ENCODE data around the gene GJD4.

Gene GJD4

GRCh38 chr10:35605191-35605590, at the start of gene GJD4:
TSS of gene GJD4 (plus strand) at chr10:35605341. CDS start at chr10:35605568, 227 bp downstream.
- intact Hi-C loops (cut with DNase I) = no loop called here
- peak in 1 of 42 donors; percentile 25 for DNase-seq

GRCh38 chr10:35555962-35556930, 48.9 kb upstream of the GJD4 start:
- intact Hi-C loops (cut with DNase I) = no loop called here
- DNase-seq = no peak

- intact Hi-C loops (cut with DNase I) = no loop called here
- no peak for DNase-seq
These were observed 46.9 kb upstream of the GJD4 start for GRCh38 chr10:35558276-35558675.

GRCh38 chr10:35559416-35559815, 45.7 kb upstream of the GJD4 start:
- intact Hi-C loops (cut with DNase I) = no loop called here

GRCh38 chr10:35561715-35562114, 43.4 kb upstream of the GJD4 start:
- peak in 41 of 42 donors; percentile 24 to 90 (median 72) for DNase-seq
- intact Hi-C loops (cut with DNase I) = loop anchor here (10.0 kb wide), 1 partner anchor 227 kb away; the partner anchor contains the start of gene CCNY

More at GRCh38 chr10:35559416-35559815, 45.7 kb upstream of the GJD4 start:
- DNase-seq = no peak

- intact Hi-C loops (cut with DNase I) = loop anchor here (10.0 kb wide), 1 partner anchor 228 kb away; the partner anchor contains the start of gene CCNY
- no peak for DNase-seq
These were observed 42.7 kb upstream of the GJD4 start for GRCh38 chr10:35562427-35562826.

- intact Hi-C loops (cut with DNase I) = loop anchor here (10.0 kb wide), 1 partner anchor 229 kb away; the partner anchor contains the start of gene CCNY
- peak in 40 of 42 donors; percentile 27 to 84 (median 62) for DNase-seq
These were observed 41.8 kb upstream of the GJD4 start for GRCh38 chr10:35563261-35563891.

- DNase-seq = peak in 21 of 42 donors; percentile 16 to 70 (median 47)
- intact Hi-C loops (cut with DNase I) = loop anchor here (10.0 kb wide), 1 partner anchor 230 kb away; the partner anchor contains the start of gene CCNY
These were observed 40.7 kb upstream of the GJD4 start for GRCh38 chr10:35564341-35564968.

GRCh38 chr10:35565602-35566081, 39.5 kb upstream of the GJD4 start:
- DNase-seq = peak in 34 of 42 donors; percentile 39 to 78 (median 58)
- intact Hi-C loops (cut with DNase I) = loop anchor here (10.0 kb wide), 1 partner anchor 231 kb away; the partner anchor contains the start of gene CCNY

GRCh38 chr10:35567951-35568350, 37.2 kb upstream of the GJD4 start:
- intact Hi-C loops (cut with DNase I) = loop anchor here (10.0 kb wide), 1 partner anchor 233 kb away; the partner anchor contains the start of gene CCNY
- DNase-seq = peak in 33 of 42 donors; percentile 23 to 82 (median 56)

- intact Hi-C loops (cut with DNase I) = loop anchor here (10.0 kb wide), 1 partner anchor 234 kb away; the partner anchor contains the start of gene CCNY
- DNase-seq = peak in 1 of 42 donors; percentile 37
These were observed 36.6 kb upstream of the GJD4 start for GRCh38 chr10:35568483-35569015.

- intact Hi-C loops (cut with DNase I) = loop anchor here (10.0 kb wide), 1 partner anchor 234 kb away; the partner anchor contains the start of gene CCNY
- peak in 1 of 42 donors; percentile 41 for DNase-seq
These were observed 35.9 kb upstream of the GJD4 start for GRCh38 chr10:35569111-35569707.

GRCh38 chr10:35569836-35570235, 35.3 kb upstream of the GJD4 start:
- intact Hi-C loops (cut with DNase I) = loop anchor here (10.0 kb wide), 1 partner anchor 235 kb away; the partner anchor contains the start of gene CCNY
- DNase-seq = peak in 1 of 42 donors; percentile 40

- intact Hi-C loops (cut with DNase I) = no loop called here
- peak in 1 of 42 donors; percentile 36 for DNase-seq
These were observed 34.7 kb upstream of the GJD4 start for GRCh38 chr10:35570397-35570796.

GRCh38 chr10:35572583-35572982, 32.6 kb upstream of the GJD4 start:
- DNase-seq = no peak
- intact Hi-C loops (cut with DNase I) = no loop called here

- intact Hi-C loops (cut with DNase I) = no loop called here
- DNase-seq = no peak
These were observed 31.3 kb upstream of the GJD4 start for GRCh38 chr10:35573796-35574195.

GRCh38 chr10:35574924-35575352, 30.2 kb upstream of the GJD4 start:
- DNase-seq = no peak
- intact Hi-C loops (cut with DNase I) = no loop called here

GRCh38 chr10:35575640-35576039, 29.5 kb upstream of the GJD4 start:
- intact Hi-C loops (cut with DNase I) = no loop called here
- DNase-seq = no peak

Measured in head of caudate nucleus (tissue), 42 donors.